ENCODE results near the gene TCP10L.

DNA sequence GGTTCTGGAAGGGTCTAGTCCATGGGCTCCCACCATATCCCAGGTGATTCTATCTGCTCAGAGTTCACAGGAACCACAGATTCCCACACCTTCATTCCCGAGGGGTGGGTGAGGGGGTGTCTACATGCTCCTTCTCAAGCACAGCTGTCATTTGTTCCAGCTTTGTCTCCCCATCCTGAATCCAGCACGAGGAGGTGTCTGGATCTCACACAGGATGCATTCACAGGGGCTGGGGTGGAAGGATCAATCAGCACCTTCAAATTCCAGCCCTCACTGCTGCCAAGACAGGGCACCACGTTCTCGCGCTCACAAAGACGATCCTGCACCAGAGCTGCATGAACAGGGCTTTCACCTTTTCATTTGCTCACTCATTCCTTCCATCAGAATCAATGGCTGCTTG, 52.7 kb downstream of the TCP10L start:
- no peak for TF ChIP-seq EZH2 (IDR thresholded peaks at IDR 0.05; ENCODE audit: borderline replicate concordance, low read length)
- TF ChIP-seq, protein P1, sequence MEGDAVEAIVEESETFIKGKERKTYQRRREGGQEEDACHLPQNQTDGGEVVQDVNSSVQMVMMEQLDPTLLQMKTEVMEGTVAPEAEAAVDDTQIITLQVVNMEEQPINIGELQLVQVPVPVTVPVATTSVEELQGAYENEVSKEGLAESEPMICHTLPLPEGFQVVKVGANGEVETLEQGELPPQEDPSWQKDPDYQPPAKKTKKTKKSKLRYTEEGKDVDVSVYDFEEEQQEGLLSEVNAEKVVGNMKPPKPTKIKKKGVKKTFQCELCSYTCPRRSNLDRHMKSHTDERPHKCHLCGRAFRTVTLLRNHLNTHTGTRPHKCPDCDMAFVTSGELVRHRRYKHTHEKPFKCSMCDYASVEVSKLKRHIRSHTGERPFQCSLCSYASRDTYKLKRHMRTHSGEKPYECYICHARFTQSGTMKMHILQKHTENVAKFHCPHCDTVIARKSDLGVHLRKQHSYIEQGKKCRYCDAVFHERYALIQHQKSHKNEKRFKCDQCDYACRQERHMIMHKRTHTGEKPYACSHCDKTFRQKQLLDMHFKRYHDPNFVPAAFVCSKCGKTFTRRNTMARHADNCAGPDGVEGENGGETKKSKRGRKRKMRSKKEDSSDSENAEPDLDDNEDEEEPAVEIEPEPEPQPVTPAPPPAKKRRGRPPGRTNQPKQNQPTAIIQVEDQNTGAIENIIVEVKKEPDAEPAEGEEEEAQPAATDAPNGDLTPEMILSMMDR (conservative IDR thresholded peaks at IDR 0.05 in 1 of 2, IDR thresholded peaks at IDR 0.05 in 1 of 2; ENCODE audit: extremely low read depth in 1 of 2, insufficient read depth in 1 of 2, low read depth in 1 of 2, low read length in 2 of 2), result no peak
